H1 (cell line): Measurements from ENCODE around the gene SOX1. TPM values are rescaled to one million over a fixed set of nuclear protein-coding genes. Genes with fewer than 3 reads are reported as not detected.

Source experiments
- CHD7 ChIP-seq: fragments of 300-600 bp; sonication (generic); IDR thresholded peaks from 2 replicates; pipeline ENCODE4 v1.7.1; 2012; ENCODE audit warnings: low read length, moderate library complexity, mild to moderate bottlenecking, inconsistent platforms; ENCODE audit not compliant: insufficient replicate concordance
- SUZ12 ChIP-seq: fragments of 200-600 bp; sonication (generic); IDR thresholded peaks from 2 replicates; pipeline ENCODE4 v1.6.1; 2012; ENCODE audit warnings: mild to moderate bottlenecking, inconsistent platforms, low read length, moderate library complexity, mixed read lengths
- polyA plus RNA-seq, 7 experiments: library from polyadenylated mRNA; depleted of rRNA in 3 of 7; stranded (reverse) in 5 of 7; unstranded in 2 of 7; fragments of >200 nt in 5 of 7; fragments of 200-250 nt in 2 of 7; gene quantifications; 1 replicate in 5 of 7; 2 replicates in 1 of 7; 4 replicates in 1 of 7; pipeline versions ENCODE4 v1.2.1 to v1.2.3, GENCODE V29; 2011 to 2013; ENCODE audit warnings: missing spikeins in 2 of 7, mixed read lengths in 2 of 7
- total RNA-seq: library from RNA; stranded (reverse); fragmentation: NEBNext Ultra II Directional; extraction: Animal tissue kit (Norgen Biotek cat#: 25700); gene quantifications from 2 replicates; pipeline ENCODE4 v1.2.1, GENCODE V29; 2021

The SOX1 gene
- total and polyA plus RNA-seq, 2 of the 8 experiments (the other 6 are each of a cell fraction or from before 2014, with no cell fraction given), result 0.03 to 0.09 TPM

- no peak for TF ChIP-seq CHD7
- peak; percentile 94 for TF ChIP-seq SUZ12
Measured at GRCh38 chr13:112061367-112062061, 5.4 kb upstream of the SOX1 start (continued).
